HCT116 (cell line): ENCODE measurements around the gene SPRR1A. TPM values are rescaled to one million over a fixed set of nuclear protein-coding genes. Genes with fewer than 3 reads are reported as not detected.

ENCODE experiments used
- ATAC-seq: fragments of 200-7000 bp; cut with Tn5 transposase; 2 replicates; pipeline ENCODE4 v1.9.1; 2020; ENCODE audit warnings: mild to moderate bottlenecking, moderate library complexity
- BruUV-seq: library from RNA; stranded (reverse); fragments of 400-500 nt; replicated peaks from 2 replicates; lab custom pipeline; 2021; lab: Mats Ljungman, UMichigan
- CTCF ChIA-PET: fragments of 300-600 bp; sonication (Branson Sonifier 250); formaldehyde crosslinking; loops from one replicate; lab custom pipeline; 2021; ENCODE audit warnings: antibody characterized with exemption; lab: Charles Lee
- POLR2A ChIA-PET: fragments of 300-600, 350-600 bp; sonication (Branson Sonifier 250); formaldehyde crosslinking; loops from one replicate; lab custom pipeline; 2021; ENCODE audit warnings: antibody characterized with exemption; lab: Charles Lee
- RAD21 ChIA-PET, 2 experiments: fragments of 300-600 bp; sonication (Branson Sonifier 250); formaldehyde crosslinking; loops; one replicate each; lab custom pipeline; 2023; ENCODE audit warnings: low total read pairs in 2 of 2; ENCODE audit not compliant: uncharacterized antibody in 2 of 2, unreplicated experiment in 2 of 2, low non-redundant PET in 1 of 2; lab: Charles Lee
- DNase-seq: peaks from one replicate; pipeline ENCODE4 v3.0.0-alpha.2; 2010; ENCODE audit warnings: low read depth, low spot score
- H2AFZ ChIP-seq: fragments of 200-600 bp; shearing (Covaris generic), sonication (generic); 2 replicates; pipeline ENCODE4 v1.6.1; 2017; ENCODE audit warnings: low read depth, mixed run types, mixed read lengths, antibody characterized with exemption, low read length; ENCODE audit not compliant: poor library complexity, severe bottlenecking
- H3K27ac ChIP-seq: 2 replicates; pipeline ENCODE4 v1.5.1; 2012; ENCODE audit warnings: low read depth, low read length
- H3K27me3 ChIP-seq: fragments of 200-600 bp; sonication (generic); 2 replicates; pipeline ENCODE4 v1.6.1; 2016; ENCODE audit warnings: mixed run types, low read length, mixed read lengths; ENCODE audit not compliant: insufficient read depth
- H3K36me3 ChIP-seq, 2 experiments: fragments of 200-500 bp in 1 of 2; fragments of 200-600 bp in 1 of 2; sonication (Bioruptor generic) in 1 of 2; sonication (generic) in 1 of 2; 2 replicates each; pipeline versions ENCODE4 v1.5.1 to v1.6.1; 2014 to 2016; ENCODE audit warnings: low read length in 2 of 2, inconsistent platforms in 1 of 2, mixed read lengths in 1 of 2, mixed run types in 1 of 2; ENCODE audit not compliant: insufficient read depth in 2 of 2, control insufficient read depth in 1 of 2
- H3K4me1 ChIP-seq, 2 experiments: fragments of 200-600 bp in 1 of 2; sonication (generic) in 1 of 2; 2 replicates each; pipeline versions ENCODE4 v1.5.1 to v1.6.1; 2012 to 2017; ENCODE audit warnings: low read length in 2 of 2, inconsistent platforms in 1 of 2, mild to moderate bottlenecking in 1 of 2, mixed read lengths in 1 of 2, mixed run types in 1 of 2, moderate library complexity in 1 of 2; ENCODE audit not compliant: insufficient read depth in 2 of 2, control insufficient read depth in 1 of 2
- H3K4me2 ChIP-seq: fragments of 200-600 bp; sonication (generic); 2 replicates; pipeline ENCODE4 v1.6.1; 2017; ENCODE audit warnings: mixed run types, low read length, mixed read lengths
- H3K4me3 ChIP-seq, 2 experiments: fragments of 200-600 bp in 1 of 2; sonication (generic) in 1 of 2; replicated peaks in 1 of 2; 2 replicates each; pipeline ENCODE4 v1.5.1; 2011 to 2016; ENCODE audit warnings: low read length in 2 of 2, control low read depth in 1 of 2, low read depth in 1 of 2, mild to moderate bottlenecking in 1 of 2, mixed read lengths in 1 of 2, mixed run types in 1 of 2
- H3K79me2 ChIP-seq: fragments of 200-600 bp; sonication (generic); 2 replicates; pipeline ENCODE4 v1.6.1; 2017; ENCODE audit warnings: mild to moderate bottlenecking, mixed run types, low read length, moderate library complexity, mixed read lengths; ENCODE audit not compliant: insufficient read depth
- H3K9ac ChIP-seq: fragments of 200-600 bp; sonication (generic); 2 replicates; pipeline ENCODE4 v1.6.1; 2016; ENCODE audit warnings: low read length, mixed read lengths
- H3K9me2 ChIP-seq: fragments of 200-600 bp; sonication (generic), shearing (Covaris generic); 2 replicates; pipeline ENCODE4 v1.6.1; 2017; ENCODE audit warnings: mixed run types, mild to moderate bottlenecking, moderate library complexity; ENCODE audit not compliant: insufficient read depth
- H3K9me3 ChIP-seq, 2 experiments: fragments of 200-500 bp in 1 of 2; fragments of 200-600 bp in 1 of 2; sonication (Bioruptor generic) in 1 of 2; sonication (generic) in 1 of 2; 2 replicates each; pipeline ENCODE4 v1.6.1; 2014 to 2017; ENCODE audit warnings: low read length in 2 of 2, mixed read lengths in 2 of 2, inconsistent platforms in 1 of 2, low read depth in 1 of 2, mild to moderate bottlenecking in 1 of 2, mixed run types in 1 of 2, moderate library complexity in 1 of 2; ENCODE audit not compliant: control insufficient read depth in 1 of 2, insufficient read depth in 1 of 2
- H4K20me1 ChIP-seq: fragments of 200-600 bp; sonication (generic), shearing (Covaris generic); 2 replicates; pipeline ENCODE4 v1.6.1; 2017; ENCODE audit warnings: mixed run types, mild to moderate bottlenecking, moderate library complexity; ENCODE audit not compliant: insufficient read depth
- CEBPB ChIP-seq: IDR thresholded peaks from 2 replicates; pipeline ENCODE4 v1.6.1; 2012; ENCODE audit warnings: low read depth
- EZH2 ChIP-seq: fragments of 200-600 bp; sonication (generic); IDR thresholded peaks from 2 replicates; pipeline ENCODE4 v1.6.1; 2017; ENCODE audit warnings: antibody characterized with exemption, mixed run types
- EZH2phosphoT487 ChIP-seq: fragments of 200-600 bp; IDR thresholded peaks from 2 replicates; pipeline ENCODE4 v1.6.1; 2018; ENCODE audit warnings: antibody characterized with exemption, borderline replicate concordance
- POLR2AphosphoS5 ChIP-seq: IDR thresholded peaks from 2 replicates; pipeline ENCODE4 v1.6.1; 2011; ENCODE audit warnings: mild to moderate bottlenecking, low read depth, low read length, moderate library complexity
- SIN3A ChIP-seq: IDR thresholded peaks from 2 replicates; pipeline ENCODE4 v1.6.1; 2012; ENCODE audit warnings: low read depth
- intact Hi-C: fragments of 100-400 bp; cut with micrococcal nuclease; formaldehyde crosslinking; loops from 2 replicates; pipeline ENCODE4 v1.10.0; 2022
- total RNA-seq: library from RNA; stranded (reverse); gene quantifications from one replicate; pipeline ENCODE4 v1.2.1, GENCODE V29; 2021; ENCODE audit not compliant: unreplicated experiment
- TF ChIP-seq, protein P1 (sequence below): IDR thresholded peaks from 2 replicates; pipeline ENCODE4 v1.6.1; 2012; ENCODE audit warnings: low read depth
- TF ChIP-seq, protein P2 (sequence below): IDR thresholded peaks from 2 replicates; pipeline ENCODE4 v1.6.1; 2011; ENCODE audit warnings: mild to moderate bottlenecking, low read length, moderate library complexity; ENCODE audit not compliant: insufficient replicate concordance; ENCODE audit errors: extremely low read depth

Gene SPRR1A
- total RNA-seq, 1 experiment from 2014 or later: not detected

DNA sequence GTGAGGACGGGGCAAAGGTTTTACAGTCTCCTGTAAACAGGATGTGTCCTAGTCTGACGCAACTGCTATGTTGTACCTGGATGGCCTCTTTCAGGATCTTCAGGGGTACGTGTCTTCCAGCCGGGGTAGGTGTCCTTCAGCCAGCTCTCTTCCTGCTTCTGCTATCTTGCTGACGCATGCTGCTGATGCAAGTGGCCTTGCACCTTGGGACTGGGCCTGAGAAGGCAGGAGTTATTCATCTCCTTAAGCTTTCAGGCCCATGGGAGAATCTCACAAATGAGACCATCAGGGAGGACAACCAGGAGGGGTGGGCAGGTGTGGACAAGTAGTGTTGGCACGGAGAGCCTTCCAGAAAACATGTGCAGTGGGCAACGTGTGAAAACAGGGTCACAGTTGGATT lies 39.2 kb downstream of the SPRR1A start:
- Histone ChIP-seq H4K20me1 (no peaks in the 10 kb centered on the region), H3K9me2 (no peaks in the 10 kb centered on the region), H3K4me3 (no peak overlapping the region), H3K9me3 (no peaks in the 10 kb centered on the region), H3K27me3 (peaks cover 21% of the 10 kb centered on the region), H3K27ac (no peak overlapping the region), H3K4me2 (no peak overlapping the region), H3K9ac (no peak overlapping the region), H3K36me3 (no peaks in the 10 kb centered on the region), H2AFZ (no peak overlapping the region), H3K79me2 (no peaks in the 10 kb centered on the region), H3K4me1 (no peaks in the 10 kb centered on the region)
- DNase-seq: no peak
- BruUV-seq: no TSS peak
- no peak for TF ChIP-seq POLR2AphosphoS5
- no peak for TF ChIP-seq EZH2
- RAD21 ChIA-PET: no interaction called here
- POLR2A ChIA-PET: no interaction called here
- ATAC-seq: no peak
- intact Hi-C loops: no loop called here
- CTCF ChIA-PET: no interaction called here

DNA sequence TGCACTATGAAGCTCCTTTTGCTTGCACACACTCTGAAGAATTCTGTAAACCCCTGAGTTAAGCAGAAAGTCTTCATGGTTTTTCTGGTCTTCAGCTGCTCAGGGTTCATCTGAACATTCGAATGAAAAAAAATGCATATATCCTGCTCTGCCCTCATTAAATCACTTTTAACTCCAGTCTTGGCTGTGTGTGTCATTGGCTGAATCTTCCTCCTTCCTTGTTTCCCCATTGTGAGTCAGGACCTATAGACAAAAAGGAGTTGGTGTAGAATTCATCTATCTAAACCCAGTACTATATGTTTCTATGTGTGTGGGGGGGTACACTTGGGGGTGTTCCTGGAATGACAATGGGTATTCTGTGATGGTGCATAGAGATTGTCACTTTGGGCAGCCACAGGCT lies 40.5 kb downstream of the SPRR1A start:
- Histone ChIP-seq H3K27ac (no peak overlapping the region), H3K9ac (no peak overlapping the region), H3K4me2 (no peak overlapping the region), H3K36me3 (no peaks in the 10 kb centered on the region), H2AFZ (no peak overlapping the region), H3K79me2 (no peaks in the 10 kb centered on the region), H3K4me1 (no peaks in the 10 kb centered on the region), H3K4me3 (no peak overlapping the region), H3K9me3 (no peaks in the 10 kb centered on the region), H4K20me1 (no peaks in the 10 kb centered on the region), H3K27me3 (peaks cover 13% of the 10 kb centered on the region), H3K9me2 (no peaks in the 10 kb centered on the region)
- no peak for TF ChIP-seq EZH2phosphoT487
- TF ChIP-seq, protein P1, sequence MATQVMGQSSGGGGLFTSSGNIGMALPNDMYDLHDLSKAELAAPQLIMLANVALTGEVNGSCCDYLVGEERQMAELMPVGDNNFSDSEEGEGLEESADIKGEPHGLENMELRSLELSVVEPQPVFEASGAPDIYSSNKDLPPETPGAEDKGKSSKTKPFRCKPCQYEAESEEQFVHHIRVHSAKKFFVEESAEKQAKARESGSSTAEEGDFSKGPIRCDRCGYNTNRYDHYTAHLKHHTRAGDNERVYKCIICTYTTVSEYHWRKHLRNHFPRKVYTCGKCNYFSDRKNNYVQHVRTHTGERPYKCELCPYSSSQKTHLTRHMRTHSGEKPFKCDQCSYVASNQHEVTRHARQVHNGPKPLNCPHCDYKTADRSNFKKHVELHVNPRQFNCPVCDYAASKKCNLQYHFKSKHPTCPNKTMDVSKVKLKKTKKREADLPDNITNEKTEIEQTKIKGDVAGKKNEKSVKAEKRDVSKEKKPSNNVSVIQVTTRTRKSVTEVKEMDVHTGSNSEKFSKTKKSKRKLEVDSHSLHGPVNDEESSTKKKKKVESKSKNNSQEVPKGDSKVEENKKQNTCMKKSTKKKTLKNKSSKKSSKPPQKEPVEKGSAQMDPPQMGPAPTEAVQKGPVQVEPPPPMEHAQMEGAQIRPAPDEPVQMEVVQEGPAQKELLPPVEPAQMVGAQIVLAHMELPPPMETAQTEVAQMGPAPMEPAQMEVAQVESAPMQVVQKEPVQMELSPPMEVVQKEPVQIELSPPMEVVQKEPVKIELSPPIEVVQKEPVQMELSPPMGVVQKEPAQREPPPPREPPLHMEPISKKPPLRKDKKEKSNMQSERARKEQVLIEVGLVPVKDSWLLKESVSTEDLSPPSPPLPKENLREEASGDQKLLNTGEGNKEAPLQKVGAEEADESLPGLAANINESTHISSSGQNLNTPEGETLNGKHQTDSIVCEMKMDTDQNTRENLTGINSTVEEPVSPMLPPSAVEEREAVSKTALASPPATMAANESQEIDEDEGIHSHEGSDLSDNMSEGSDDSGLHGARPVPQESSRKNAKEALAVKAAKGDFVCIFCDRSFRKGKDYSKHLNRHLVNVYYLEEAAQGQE: no peak
- no peak for TF ChIP-seq SIN3A
- TF ChIP-seq, protein P2, sequence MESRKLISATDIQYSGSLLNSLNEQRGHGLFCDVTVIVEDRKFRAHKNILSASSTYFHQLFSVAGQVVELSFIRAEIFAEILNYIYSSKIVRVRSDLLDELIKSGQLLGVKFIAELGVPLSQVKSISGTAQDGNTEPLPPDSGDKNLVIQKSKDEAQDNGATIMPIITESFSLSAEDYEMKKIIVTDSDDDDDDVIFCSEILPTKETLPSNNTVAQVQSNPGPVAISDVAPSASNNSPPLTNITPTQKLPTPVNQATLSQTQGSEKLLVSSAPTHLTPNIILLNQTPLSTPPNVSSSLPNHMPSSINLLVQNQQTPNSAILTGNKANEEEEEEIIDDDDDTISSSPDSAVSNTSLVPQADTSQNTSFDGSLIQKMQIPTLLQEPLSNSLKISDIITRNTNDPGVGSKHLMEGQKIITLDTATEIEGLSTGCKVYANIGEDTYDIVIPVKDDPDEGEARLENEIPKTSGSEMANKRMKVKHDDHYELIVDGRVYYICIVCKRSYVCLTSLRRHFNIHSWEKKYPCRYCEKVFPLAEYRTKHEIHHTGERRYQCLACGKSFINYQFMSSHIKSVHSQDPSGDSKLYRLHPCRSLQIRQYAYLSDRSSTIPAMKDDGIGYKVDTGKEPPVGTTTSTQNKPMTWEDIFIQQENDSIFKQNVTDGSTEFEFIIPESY: no peak
- TF ChIP-seq CEBPB: no peak
- DNase-seq: no peak
- intact Hi-C loops: no loop called here
- ChIA-PET CTCF (no interaction called here), RAD21 (no interaction called here), POLR2A (no interaction called here)
- BruUV-seq: no TSS peak
- no peak for ATAC-seq
